NCI-H345 (cell line): Measurements from ENCODE around the gene ALG14.
"Not testable (repeated sequence)": the region's sequence is repeated elsewhere in the genome, so short reads cannot be mapped to it uniquely, and the experiment has no call there.

ENCODE experiments used
- DNase-seq: peaks from one replicate; lab custom pipeline; 2025; lab: John Stamatoyannopoulos, UW

The ALG14 gene

GRCh38 chr1:95005584-95005983 is 67.2 kb downstream of the ALG14 start:
- DNase-seq = no peak

GRCh38 chr1:95004013-95004412 is 68.7 kb downstream of the ALG14 start:
- no peak for DNase-seq

GRCh38 chr1:95003433-95003738 is 69.4 kb downstream of the ALG14 start:
- DNase-seq = no peak

GRCh38 chr1:95002540-95003432 is 70.0 kb downstream of the ALG14 start:
- DNase-seq = peak; percentile 38

GRCh38 chr1:95002164-95002539 is 70.6 kb downstream of the ALG14 start:
- DNase-seq = no peak

- no peak for DNase-seq
Observed at GRCh38 chr1:94999456-95000131, 73.2 kb downstream of the ALG14 start.

GRCh38 chr1:94998748-94999147 is 74.0 kb downstream of the ALG14 start:
- DNase-seq = no peak

- DNase-seq = no peak
Observed at GRCh38 chr1:94998114-94998513, 74.6 kb downstream of the ALG14 start.

- DNase-seq = not testable (repeated sequence)
Observed at GRCh38 chr1:94995536-94995935, 77.2 kb downstream of the ALG14 start.

GRCh38 chr1:94994805-94995204 is 77.9 kb downstream of the ALG14 start:
- no peak for DNase-seq

GRCh38 chr1:94993931-94994645 is 78.7 kb downstream of the ALG14 start:
- DNase-seq = no peak

GRCh38 chr1:94992863-94993563 is 79.7 kb downstream of the ALG14 start:
- DNase-seq = no peak

GRCh38 chr1:94992161-94992560 is 80.6 kb downstream of the ALG14 start:
- no peak for DNase-seq

GRCh38 chr1:94989911-94990473 is 82.8 kb downstream of the ALG14 start:
- no peak for DNase-seq

- DNase-seq = no peak
Observed at GRCh38 chr1:94989398-94989797, 83.4 kb downstream of the ALG14 start.

GRCh38 chr1:94988356-94988755 is 84.4 kb downstream of the ALG14 start:
- DNase-seq = no peak

GRCh38 chr1:94986783-94987182 is 86.0 kb downstream of the ALG14 start:
- no peak for DNase-seq

GRCh38 chr1:94983171-94983739 is 89.5 kb downstream of the ALG14 start:
- DNase-seq = no peak

- DNase-seq = no peak
Observed at GRCh38 chr1:94982398-94982797, 90.4 kb downstream of the ALG14 start.

- no peak for DNase-seq
Observed at GRCh38 chr1:94981575-94981973, 91.2 kb downstream of the ALG14 start.
